NCI-H128 (cell line): ENCODE measurements around the gene RGL4.

Experiments
- DNase-seq: peaks from one replicate; lab custom pipeline; 2025; ENCODE audit not compliant: unreplicated experiment; lab: John Stamatoyannopoulos, UW

The RGL4 gene

DNA sequence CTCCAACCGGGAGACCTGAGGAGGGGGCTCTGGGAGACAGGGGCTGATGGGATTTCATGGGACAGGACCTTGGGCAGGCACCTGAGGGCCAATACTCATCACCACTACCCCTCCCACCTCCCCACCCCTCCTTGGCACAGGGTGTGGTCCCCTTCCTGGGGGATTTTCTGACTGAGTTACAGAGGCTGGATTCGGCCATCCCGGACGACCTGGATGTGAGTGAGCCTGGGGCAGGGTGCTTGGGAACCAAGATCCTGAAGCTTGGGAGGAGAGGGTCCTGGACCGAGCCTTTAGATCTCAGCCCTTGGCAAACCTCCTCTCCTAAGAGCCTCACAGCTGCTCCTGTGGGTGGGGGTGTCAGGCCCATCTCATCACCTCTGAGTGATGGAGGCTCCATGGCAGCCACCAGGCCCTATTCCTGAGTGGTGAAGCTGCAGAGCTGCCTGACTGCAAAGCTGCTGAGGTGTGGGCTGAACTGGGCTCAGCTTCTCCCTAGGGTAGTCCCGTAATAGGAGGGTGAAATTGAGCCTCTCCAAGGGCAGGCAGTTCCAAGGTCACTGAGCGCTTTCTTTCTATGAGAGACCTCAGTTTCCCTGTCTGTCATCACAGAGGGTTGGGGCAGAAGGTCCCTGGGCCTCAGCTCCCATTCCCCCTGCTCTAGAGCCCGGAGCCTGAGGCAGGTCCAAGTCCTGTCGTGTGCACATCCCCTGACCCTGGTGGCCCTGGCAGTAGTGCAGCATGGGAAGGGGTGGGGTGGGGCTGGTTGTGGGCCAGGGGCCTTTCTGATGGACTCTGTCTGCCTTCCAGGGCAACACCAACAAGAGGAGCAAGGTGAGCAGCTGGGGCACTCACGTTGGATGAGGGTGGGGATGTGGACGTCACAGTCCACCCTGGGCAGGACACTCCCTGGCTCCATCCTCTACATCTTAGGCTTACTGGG lies 6.5 kb downstream of the RGL4 start:
- DNase-seq: no peak

- no peak for DNase-seq
These were observed 7.3 kb downstream of the RGL4 start for GRCh38 chr22:23698094-23698493.

- DNase-seq: no peak
These were observed 7.9 kb downstream of the RGL4 start for GRCh38 chr22:23698673-23699235.

- no peak for DNase-seq
These were observed 9.9 kb downstream of the RGL4 start for GRCh38 chr22:23700706-23701105.

DNA sequence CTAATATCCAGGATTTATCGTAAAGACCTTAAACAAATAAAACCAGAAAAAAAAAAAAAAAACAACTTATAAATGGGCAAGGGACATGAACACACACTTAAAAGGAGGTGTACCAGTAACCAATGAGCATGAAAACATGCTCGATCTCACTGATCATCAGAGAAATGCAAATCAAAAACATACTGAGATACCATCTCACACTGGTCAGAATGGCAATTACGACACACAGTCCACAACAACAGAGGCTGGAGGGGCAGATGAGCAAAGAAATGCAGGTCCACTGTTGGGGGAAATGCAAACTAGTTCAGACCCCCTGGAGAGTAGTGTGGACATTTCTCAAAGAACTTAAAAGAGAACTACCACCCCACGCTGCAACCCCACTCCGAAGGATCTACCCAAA lies 13.2 kb downstream of the RGL4 start:
- DNase-seq: no peak

- no peak for DNase-seq
These were observed 14.0 kb downstream of the RGL4 start for GRCh38 chr22:23704829-23705228.

GRCh38 chr22:23705358-23705757 lies 14.5 kb downstream of the RGL4 start:
- no peak for DNase-seq

DNA sequence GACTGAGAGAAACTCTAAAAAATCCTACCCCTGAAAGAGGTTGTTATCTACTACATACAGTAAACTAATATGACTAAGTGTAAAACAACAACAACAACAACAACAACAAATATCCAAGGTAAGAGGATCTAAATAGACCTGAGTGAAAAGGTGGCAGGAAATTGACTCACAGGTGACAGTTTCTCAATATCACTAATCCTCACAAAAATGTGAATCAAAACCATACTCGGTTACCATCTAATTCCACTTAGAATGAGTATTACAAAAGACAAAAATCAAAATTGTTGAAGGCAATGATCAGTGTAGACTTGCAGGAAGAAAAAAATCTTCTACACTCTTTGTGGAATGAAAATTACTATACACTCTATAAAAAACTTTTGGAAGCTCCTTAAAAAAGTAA lies 17.5 kb downstream of the RGL4 start:
- no peak for DNase-seq

DNA sequence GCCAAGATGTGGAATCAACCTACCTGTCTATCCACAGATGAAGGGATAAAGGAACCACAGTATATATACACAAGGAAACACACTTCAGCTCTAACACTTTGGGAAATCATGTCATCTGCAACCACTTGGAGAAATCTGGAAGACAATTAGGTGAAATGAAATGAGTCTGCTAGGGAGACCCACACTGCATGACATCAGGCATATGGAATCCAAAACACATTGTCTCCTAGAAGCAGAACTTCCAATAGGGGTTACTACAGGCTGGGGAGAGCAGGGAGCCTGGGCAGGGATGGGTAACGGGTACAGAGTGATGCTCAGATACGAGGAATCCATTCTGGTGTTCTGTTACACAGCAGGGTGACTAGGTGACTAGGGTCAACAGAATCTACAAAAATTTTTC lies 18.3 kb downstream of the RGL4 start:
- DNase-seq: no peak

DNA sequence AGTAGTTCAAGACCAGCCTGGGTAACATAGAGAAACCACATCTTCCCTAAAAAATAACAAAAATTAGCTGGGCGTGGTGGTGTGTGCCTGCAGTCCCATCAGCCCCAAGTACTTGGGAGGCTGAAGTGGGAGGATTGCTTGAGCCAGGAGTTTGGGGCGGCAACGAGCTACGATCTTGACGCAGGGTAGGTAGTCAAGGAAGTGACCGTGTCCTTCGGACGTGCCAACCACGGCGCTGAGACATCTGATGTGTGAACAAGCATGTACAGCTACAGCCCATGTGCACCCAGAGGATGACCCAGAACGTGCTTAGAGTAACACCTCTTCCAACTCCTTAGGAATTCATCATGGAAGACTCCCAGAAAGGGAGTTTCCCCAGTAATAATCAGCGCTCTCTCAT lies 21.4 kb downstream of the RGL4 start:
- no peak for DNase-seq

DNA sequence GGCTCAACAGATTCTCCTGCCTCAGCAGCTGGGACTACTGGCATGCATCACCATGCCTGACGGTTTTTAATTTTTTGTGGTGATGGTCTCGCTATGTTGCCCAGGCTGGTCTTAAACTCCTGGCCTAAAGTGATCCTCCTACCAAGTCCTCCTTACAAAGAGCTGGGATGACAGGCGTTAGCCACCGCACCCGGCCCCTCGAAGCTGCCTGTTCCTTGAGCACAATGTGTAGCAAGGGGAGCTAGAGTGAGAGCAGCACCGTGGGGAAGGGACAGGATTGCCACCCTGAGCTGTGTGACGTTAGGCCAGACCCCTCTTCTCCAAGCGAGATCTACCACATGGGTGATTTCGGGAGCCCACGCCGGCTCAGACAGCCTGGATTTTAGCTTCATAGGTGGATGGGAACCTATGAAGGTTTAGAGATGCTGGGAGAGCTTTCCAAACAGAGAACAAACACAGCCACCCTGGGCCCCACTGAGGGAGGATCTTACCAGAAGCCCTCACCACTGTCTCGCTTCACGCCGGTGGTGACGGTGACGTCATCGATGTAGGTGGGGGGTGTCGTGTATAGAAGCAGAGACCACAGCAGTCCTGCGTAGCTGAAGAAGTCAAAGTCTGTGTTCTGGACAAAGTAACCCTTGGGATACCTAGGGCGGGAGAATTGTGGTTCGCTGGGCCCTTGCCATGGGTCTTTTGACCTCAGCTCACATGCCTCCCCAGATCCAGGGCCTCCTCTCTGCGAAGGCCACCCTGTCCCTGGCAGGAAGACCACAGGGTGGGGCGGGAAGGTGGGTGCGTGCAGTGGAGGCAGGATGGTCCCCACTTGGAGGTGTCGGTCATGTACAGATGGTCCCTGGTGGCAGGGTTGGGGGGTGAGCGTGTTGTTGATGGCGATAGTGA lies 23.1 kb downstream of the RGL4 start:
- no peak for DNase-seq

DNA sequence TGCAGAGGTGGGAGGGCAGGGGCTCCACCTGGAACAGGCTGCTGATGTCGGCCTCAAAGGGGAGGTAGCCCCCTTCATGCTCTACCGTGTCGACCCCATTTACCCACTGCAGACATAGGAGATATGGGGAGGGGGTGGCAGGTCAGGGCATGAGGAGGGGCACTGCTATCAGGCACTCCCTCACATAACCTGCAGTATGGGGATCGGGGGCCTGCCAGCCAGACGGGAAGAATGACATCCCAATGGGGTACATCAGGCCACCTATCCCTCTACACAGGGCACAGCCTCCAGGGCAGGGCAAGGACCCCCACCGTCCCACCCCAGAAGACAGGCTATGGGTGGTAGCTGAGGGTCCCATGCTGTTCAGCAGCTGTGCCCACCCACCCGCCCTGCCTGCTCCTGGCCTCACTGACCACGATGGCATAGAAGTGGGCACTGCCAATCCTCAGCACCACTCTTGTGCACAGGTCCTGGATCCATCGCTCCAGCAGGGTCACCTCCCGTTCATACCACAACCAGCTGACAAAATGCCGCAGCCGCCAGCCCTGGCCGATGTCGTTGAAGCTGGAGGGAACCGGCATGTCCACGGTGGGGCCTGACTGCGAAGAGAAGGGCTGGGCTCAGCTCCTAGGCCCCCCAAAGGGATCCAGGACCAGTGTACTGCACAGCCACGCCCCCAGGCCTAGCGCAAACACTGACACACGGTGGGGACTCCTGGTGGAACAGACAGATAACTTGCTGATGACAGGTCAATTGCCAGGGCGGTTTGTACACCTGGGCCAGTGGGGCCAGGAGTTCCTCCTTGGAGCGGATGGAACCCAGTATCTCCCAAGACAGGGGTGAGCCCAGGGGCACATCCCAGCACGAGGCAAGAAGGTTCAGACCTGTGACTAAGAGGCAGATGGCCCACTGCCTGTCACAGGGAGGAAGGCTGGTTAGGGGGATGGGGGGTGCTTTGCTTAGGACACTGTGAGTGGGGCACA lies 24.1 kb downstream of the RGL4 start:
- no peak for DNase-seq

DNA sequence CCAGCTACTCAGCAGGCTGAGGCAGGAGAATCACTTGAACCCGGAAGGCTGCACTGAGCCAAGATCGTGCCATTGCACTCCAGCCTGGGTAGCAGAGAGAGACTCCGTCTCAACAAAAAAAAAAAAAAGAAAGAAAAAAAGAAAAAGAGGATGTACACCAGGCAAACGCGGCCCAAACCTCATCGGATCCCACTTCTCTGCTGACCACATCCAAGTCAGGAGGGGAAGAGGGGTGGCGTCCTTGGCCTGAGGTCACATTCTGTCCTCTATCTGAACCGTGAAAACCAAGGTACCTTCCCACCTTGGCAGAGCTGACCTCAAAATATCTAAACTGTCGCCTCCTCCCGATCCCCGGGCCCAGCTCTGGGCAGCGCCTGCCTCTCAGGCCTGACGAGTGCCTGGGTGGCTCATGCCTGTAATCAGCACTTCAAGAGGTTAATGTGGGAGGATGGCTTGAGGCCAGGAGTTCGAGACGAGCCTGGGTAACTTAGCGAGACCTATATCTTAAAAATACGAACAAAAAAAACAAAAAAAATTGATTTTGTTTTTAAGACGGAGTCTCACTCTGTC lies 25.1 kb downstream of the RGL4 start:
- no peak for DNase-seq

GRCh38 chr22:23716811-23717801 lies 26.3 kb downstream of the RGL4 start:
- peak; percentile 32 for DNase-seq

GRCh38 chr22:23718371-23719165 lies 27.8 kb downstream of the RGL4 start:
- DNase-seq: no peak

DNA sequence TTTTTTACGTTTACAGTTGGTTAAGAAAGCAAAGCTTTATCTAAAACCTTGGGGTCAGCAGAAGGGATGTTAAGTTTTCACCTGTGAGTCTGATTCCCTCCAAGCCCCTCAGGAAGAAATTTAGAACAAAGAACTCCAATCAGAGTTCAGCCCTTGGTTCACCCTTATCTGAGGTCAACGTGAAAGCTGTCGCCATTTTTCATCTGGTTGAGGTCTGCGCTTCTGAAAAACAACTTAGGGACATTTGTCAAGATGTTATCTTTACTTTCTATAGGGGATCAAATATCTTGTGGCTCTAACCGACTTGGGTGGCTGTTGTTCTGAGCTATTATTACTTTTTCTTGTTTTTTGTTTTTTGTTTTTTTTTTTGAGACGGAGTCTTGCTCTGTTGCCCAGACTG lies 30.0 kb downstream of the RGL4 start:
- DNase-seq: no peak

DNA sequence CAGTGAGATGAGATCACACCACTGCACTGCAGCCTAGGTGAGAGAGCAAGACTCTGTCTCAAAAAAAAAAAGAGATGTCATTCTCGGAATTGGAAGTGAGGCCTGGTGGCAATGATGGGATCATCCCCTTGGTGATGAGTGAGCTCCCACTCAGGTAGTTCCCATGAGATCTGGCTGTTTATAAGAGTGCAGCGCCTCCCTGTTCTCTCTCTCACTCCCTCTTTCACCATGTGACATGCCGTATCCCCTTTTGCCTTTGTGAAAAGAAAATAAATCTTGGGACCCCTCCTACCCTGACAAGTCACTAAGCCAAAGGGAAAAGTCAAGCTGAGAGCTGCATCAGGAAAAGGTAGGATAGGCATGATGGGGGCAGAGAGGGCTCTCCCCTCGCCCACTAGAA lies 31.3 kb downstream of the RGL4 start:
- DNase-seq: no peak

- DNase-seq: no peak
These were observed 31.9 kb downstream of the RGL4 start for GRCh38 chr22:23722724-23723123.
